Stimulated activated CD4-positive, alpha-beta T cell treated with anti-CD3 and anti-CD28 coated beads, Interleukin-2, amount 100 ng/mL, for 24 hours (primary cell): ENCODE data around the gene HSD17B3.
A peak's percentile ranks its signal among the peaks of the same experiment; 100 is the strongest.

Experiments
- DNase-seq, 2 donors: peaks; one replicate each; pipeline ENCODE4 v3.0.0-alpha.2; 2020

The HSD17B3 gene

DNA sequence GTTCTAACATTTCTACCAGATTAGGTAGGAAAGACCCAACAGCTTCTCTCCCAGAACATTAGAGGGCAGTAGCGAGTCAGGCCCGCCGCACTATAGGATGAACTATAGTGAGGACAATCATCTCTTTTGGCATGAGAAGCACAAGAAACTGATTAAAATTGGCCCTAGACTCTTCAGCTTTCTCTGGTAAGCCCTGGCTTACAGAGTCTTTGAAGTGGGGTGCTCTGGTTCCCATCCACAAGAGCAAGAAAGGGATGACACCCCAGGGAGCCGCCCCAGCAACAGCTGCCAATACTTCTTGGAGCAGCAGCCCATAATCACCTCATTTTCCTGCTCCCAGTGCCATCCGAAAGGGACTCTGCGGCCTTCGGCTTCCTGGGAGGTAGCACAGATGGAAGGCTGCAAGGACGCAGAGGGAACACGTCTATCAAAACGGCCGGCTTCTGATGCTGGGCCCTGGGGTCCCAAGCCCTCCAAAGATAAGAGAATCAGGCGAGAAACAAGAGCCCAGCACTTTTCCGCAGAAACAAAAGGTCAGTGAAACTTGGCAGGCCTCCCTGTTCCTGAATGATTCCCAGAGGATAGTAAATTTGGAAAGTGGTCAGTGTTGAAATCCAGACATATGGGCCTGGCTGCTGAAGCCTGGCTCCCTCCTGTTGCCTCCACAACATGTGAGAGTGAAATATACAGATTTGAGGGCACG, 69.3 kb downstream of the HSD17B3 start:
- DNase-seq = peak; percentile 42 to 45

DNA sequence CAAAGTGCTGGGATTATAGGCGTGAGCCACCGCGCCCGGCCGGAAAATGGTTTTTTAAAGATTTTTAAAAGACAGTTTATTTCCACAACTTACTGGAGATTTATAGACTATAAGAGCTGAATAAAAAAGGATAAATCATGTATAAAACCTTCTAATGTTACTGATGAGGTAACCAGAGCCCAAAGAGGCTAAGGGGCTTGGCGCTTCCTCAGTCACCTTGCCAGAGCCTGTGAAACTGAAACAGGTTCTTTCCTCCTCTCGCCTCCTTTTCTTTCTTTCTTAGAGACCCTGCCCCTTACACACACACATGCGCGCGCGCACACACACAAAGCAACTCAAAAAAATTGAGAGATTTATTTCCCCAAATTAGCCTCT, 69.8 kb downstream of the HSD17B3 start:
- DNase-seq = no peak

DNA sequence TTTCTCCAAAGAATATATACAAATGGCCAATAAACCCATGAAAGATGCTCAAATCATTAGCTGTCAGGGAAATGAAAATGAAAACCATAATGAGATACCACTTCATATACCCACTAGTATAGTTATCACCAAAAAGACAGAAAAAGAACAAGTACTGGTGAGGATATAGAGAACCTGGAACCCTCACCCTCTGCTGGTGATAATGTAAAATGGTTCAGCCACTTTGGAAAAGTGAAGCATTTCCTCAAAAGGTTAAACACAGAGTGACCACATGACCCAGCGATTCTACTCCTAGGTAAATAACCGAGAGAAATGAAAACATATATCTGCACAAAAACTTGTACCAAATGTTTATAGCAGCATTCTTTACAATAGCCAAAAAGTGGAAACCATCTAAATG, 72.0 kb downstream of the HSD17B3 start:
- no peak for DNase-seq

DNA sequence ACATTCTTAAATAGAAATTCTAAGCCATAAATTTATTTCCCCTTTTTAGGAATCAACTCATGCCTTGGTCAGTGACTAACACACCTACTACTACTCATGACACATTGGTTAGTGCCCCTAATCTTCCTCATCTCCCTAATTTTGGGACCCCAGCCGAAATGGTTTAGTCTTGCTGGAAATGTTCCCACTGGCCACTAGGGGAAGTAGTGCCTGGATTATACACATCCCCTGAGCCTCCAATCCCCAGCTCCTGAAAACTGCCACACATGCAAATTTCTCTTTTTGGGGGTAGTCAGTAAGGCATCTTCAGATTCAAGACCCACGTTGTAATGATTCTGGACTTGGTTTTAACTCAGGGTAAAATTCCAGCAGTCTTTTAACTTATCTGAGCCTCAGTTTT, 79.8 kb downstream of the HSD17B3 start:
- DNase-seq = no peak

DNA sequence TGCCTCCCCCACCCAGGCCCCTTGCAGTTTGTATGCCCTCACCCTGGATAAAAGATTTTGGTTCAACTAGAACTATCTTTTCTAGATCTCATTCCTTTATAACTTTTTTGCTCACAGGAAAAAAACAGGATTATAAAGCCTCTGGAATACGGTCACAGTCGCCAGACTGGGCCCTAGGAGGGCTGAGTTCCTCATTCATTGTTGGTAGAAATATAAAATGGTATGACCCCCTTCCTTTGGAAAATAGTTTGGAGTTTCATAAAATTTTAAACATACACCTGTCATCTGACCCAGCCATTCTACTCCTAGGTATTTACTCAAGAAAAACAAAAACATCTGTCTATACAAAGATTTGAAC, 82.1 kb downstream of the HSD17B3 start:
- no peak for DNase-seq

DNA sequence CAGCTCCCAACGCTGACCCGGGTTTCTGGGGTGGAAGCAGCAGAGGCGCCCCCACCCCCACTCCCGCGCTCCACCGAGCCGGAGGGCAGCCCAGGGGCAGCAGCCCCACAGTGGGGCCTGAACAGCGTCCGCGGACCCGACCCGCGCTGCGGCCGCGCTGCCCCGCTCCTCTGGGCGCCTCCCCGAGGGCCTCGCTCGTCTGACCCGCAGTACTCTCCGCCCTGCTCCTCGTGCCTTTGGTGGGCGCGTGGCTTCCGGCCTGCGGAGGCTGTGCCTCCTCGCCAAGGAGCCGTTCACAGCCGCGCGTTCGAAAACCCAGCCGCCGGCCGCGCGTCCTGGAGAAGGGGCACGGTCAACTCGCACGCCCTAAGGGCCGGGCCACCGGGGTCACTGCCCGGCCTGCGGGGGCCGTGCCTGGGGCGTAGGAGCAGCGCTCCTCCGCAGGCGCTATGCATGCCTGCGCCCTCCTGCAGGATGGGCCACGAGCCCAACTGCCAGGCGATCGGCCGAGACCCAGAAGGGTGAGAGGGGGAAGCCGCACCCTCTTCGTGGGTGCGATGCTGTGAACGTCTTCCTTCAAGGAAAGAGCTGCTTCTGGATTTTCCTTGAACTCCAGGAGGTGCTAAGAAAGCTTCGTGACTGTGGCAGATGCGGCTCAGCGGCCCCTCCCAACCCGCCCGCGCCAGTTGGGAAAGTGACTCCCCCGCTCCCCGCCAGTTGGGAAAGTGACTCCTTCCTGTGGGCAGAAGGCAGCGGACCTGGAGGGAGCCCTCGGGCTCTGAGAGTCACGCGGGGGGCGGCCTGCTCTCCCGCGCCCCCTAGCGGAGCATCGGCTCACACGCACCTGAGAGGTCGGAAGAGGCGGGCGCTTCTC, 82.7 kb downstream of the HSD17B3 start:
- peak; percentile 43 to 52 for DNase-seq

DNA sequence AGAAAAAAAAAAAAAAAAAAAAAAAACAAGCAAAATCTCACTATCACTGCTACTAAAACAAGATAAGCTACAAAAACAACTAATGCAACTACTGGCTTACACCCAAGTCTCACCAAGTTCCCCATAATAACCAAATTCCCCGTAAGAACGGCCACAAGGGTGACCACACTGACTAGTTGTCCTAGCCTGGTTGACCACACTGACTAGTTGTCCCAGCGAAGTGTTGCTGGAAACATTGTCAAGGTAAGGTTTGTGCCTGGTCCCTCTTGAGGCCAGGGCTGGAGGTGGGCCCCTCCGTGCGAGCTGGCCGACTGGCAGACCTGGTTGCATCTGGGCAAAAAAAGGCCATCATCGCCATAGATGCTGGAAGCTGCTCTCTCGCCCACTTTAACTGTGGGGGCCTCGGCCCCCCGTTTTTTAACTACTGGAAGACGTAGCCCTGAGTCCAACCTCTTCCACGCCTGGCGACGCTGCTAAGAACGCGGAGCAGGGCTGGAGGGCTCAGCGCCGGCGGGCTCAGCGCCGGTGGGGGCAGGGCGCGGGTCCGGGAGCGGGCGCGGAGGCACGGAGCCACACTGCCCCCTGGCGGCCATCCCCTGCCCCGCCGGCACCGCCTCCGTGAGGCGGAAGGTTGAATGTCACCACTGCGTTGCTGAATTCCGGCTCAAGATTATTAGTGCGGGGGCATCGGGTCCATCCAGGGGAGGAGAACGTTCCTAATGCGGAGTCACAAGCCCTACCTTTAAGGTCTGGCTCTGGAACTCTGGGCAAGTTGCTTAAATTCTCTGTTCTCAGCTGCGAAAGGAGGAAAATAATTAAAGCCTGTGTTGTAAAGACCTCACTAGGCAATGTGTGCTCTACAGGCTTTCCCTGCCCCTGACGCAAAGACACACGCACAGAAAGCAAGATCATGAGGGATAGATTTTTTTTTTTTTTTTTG, 84.0 kb downstream of the HSD17B3 start:
- DNase-seq = peak; percentile 83 to 86

DNA sequence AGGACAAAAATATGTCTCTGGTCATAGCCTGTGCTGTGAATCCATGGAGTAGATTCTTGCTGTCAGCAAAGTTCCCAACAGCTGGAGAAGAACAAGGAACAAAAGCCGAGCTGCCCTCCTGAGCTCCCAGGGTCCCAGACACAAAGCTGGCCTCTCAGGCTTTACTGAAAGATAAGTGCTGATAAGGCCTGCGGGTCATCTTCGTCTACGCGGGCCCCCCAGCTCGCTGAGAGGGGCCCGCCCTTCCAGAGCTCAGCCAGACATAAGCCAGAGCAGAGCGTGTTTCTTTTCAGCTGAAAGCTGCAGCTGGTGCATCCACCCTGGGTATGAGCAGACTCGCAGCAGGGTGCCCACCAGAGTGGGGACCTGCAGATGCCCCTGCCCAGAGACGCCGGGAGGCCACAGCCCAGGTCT, 84.7 kb downstream of the HSD17B3 start:
- no peak for DNase-seq

DNA sequence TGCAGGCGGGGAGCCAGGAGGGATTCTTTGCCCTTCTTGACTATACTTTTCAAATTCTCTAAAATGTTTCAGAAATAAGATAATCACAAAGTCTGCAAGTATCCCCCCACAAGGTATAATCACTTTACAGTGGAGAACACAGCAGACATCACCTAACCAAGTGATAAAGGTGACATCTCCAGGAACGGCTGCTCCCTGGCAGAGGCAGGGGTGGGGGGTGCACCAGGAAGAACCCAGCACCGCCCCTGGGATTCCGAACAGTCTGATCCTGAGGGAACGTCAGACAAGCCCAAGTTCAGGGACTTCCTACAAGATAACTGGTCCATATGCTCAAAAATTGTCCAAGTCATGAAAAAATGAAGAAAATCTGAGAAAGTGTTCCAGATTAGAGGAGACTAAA, 85.4 kb downstream of the HSD17B3 start:
- no peak for DNase-seq

DNA sequence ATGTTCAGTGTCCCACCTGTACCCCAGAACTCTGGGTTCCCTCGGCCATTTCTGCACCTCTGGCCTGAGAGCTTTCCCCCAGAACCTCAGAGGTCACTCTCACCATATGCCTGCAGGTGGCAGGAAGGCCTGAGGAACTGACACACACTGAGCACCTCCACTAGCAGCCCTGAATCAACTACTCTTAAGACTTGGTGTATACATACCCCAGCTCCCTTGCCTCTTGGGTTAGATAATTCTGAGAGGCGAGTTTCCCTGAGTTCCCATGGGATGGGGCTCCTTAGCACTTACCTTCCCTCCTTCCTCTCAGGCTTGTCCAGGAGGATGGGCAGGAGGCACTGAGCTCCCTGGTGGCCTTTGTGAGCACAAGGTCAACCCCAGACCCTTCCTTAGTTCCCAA, 86.1 kb downstream of the HSD17B3 start:
- DNase-seq = no peak

DNA sequence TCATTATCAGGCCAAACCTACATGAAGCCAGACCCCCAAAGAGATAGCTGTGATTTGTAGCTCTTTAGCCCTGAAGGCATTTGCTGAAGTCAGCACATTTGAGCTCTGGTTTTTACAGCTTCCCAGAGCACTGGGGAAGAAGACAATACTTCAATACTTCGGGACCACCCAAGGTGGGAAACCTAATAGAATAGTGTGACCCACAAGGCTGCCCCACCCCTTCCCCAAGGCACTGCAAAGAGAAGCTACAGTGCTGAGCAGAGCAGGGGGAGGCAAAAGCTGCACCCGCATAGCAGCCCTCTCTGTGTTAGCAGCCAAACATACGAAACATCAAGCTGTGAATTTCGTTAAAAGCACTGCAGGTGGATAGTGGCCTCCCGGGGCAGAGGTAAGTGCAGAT, 87.3 kb downstream of the HSD17B3 start:
- no peak for DNase-seq

DNA sequence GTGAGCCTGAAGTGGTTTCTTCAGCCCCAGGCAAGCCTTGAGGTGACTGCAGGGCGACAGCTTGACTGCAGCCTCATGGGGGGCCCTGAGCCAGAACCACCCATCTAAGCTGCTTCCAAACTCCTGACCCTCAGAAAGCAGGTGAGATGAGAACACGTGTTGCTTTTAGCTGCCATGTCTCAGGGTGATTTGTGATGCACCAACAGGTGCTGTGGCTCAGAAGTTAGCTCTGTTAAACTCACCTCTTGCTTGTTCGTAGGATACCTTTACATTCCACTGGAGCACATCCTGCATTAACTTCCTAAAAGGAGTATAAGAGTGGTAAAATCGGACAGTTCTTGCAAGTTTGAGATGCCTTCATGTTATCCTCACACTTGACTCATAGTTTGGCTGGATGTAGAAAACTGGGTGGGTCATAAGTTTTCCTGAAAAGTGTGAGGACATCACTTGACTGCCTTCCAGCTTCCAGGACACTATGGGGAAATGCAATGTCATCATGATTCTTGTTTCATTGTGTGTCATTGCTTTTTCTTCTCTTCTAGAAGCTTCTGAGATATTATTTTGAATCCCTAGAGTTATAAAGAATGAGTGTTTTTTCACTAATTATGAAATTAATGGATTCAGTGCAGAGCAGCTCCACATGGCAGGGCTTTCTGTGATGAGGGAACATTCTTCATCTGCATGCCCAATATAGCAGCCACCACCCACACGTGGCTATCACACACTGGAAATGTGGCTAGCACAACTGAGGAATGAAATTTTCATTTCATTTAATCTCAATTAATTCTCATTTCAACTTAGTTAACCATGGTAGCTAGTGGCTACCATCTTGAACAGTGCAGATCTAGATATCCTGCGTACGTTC, 92.3 kb downstream of the HSD17B3 start:
- DNase-seq = no peak

DNA sequence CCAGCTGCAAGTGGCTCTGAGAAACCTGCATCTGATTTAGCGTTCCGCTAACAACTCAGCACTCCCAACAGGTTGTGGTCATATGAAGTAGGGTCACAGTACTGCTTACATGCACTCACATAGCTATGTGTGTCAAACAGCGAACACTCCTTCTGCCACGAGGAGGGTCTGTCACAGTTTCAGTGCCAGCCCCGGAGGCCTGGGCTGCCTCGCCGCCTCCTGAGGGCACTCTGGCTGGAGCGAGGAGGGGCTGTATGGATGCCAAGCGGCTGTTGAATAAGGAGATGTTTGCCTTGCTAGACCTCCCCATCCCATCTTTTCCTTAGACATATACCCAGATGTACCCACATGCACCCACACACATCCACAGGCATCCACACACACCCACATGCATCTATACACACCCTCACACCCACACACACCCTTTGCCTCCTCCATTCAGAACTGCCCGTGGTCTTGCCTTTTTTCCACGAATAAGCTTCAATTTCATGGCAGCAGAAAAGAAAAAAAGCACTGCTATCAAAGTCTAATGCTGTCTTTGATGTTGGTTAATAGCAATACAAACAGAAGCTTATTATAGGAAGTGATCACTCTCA, 95.7 kb downstream of the HSD17B3 start:
- no peak for DNase-seq

DNA sequence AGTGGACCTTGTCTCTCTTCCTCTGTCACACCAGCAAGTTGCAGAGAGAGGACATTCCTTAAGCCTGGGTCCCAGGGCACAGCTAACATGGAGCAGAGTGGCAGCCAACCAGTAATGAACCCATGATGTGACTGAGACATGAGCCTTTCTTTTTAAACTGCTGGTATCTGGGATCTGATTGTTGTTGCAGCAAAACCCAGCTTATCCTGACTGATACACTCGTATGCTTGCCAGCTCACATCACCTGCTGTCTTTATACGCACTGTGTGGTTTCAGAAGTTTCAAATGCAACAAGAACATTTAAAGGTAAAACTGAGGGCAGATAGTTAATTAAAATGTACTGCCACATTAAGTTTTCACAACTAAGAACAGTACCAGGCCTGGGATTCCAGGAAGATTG, 97.1 kb downstream of the HSD17B3 start:
- DNase-seq = no peak

DNA sequence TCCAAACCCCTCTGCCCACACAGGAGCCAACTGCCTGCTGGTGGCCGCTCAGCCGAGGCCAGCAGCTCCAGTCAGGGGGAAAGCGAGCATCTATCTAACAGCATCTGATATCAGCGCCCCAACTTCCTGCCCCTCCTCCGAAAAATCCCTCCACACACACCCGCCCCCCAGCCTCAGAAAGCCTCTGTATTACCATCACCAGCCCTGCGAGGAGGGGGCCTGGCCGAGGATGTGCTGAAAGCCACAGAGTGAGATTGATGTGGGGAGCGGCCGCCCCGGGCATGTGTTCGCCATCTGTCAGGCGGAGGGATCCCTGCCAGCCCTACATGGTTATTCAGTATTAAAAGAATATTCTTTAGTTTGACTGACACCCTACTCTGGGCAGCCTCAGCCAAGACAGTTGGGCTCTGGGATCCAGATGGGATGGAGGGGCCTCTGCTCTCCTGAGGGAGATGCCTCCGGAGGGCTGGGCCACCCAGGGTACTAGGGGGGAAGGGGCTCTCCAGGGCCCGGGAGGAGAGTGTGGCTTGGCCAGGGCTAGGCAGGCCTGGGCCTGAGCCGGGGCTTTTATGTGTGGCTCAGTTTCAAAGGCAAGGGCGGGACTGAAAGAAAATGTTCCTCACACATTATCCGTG, 98.0 kb downstream of the HSD17B3 start:
- DNase-seq = no peak

DNA sequence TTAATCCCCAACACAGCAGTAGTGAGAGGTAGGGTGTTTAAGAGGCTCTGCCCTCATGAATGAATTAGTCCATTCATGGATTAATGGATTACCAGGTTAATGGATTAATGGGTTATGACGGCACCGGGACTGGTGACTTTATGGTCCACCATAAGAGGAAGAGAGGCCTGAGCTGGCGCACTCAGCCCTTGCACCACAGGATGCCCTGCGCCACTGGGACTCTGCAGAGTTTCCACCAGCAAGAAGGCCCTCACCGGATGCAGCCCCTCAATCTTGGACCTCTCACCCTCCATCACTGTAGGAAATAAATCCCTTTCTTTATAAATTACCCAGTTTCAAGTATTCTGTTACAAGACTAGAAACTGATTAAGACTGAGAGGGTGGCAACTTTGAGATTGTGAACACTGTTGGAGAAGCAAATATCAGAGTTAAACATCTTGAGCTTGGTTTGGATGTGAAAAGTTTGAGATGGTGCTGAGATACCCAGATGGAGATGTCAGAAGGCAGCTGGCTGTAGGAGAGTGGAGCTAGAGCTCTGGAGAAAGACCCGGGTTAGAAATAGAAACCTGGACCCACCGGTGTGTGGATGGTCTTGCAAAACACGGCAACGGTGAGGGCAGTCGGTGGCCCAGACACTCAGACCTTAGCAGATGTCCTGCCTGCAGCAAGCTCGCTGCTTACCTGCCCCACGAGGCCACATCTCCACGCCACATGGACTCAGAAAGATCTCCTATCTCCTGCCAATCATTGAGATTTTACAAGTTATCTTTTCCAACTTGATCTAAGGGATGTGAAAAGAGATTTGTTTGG, 98.8 kb downstream of the HSD17B3 start:
- no peak for DNase-seq

DNA sequence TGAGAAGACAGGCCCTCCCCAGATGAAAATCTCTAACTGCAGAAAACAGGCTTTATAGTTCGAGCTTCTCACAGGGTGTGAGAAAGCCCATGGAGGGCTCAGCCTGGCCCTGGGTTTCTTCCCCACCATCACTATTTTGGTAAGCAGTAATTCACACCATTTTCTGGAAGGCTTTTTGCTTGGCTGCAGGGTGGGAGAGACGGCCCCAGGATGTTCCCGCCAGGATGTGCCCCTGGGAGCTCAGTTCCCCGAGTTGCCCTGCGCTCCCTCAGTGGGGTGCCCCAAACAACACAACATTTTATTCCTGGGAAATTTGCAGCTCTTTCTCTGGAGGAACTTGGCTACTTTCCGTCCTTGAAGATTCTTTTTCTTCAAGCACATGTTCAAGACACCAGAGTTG, 100.8 kb downstream of the HSD17B3 start:
- no peak for DNase-seq

DNA sequence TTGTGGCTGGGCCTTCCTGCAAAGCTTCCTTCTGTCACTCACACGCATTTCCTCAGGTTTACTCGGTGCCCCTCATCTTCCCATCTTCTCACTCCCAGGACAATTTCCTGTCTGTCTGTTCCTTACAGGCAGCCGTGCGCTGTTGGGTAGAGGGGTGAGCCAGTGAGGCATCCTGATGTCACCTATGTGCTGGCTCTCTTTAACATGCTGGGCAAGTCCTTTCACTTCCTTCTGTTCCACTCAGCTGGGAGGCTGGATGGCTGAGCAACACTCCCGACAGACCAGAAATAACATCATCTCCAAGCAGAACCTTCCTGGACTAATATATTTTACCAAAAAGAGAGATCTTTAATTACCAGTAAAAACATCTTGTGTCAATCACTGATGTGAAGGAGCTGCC, 103.0 kb downstream of the HSD17B3 start:
- no peak for DNase-seq

DNA sequence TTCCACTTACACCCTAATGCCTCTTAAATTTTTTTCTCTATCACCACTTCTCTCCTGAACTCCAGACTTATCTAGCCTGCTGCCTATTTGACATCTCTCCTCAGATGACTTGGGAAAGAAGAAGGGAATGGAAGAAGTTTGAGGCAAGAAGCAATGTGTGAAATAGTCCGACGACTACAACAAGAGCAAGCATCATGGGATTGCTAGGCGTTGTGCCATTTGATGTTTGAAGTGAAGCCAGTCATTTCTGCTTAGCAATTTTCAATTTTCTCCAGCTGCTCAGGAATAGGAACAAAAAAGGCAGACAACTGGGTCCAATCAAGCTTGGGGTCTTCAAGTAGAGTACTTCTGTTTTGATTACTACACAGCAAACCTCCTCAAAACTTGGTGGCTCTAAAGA, 106.4 kb downstream of the HSD17B3 start:
- no peak for DNase-seq

DNA sequence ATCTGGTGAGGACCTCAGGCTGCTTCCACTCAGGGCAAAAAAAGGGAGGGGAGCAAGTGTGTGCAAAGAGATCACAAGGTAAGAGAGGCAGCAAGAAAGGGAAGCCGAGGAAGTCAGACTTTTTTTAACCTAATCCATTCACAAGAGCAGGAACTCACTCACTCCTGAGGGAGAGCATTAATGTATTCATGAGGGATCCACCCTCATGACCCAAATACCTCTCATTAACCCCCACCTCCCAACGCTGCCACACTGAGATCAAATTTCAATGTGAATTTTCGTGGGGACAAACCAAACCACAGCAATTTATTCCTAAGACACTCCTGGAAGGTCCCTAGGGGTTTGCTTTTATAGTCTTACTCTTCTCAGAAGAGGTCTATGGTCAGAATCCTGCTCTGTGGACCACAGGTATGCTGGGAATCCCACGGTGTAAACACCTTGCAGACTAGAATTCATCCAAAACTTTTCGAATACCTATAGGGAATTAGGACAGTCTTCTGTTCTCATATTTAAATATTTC, 108.7 kb downstream of the HSD17B3 start:
- no peak for DNase-seq
